KMS-11 (cell line): ENCODE data around the gene IL21.
A peak's percentile ranks its signal among the peaks of the same experiment; 100 is the strongest.

Experiments
- H2AFZ ChIP-seq: fragments of 200-600 bp; sonication (generic); 2 replicates; pipeline ENCODE4 v1.6.1; 2016; ENCODE audit warnings: antibody characterized with exemption, mixed run types, low read depth
- H3K27ac ChIP-seq: fragments of 200-600 bp; sonication (generic); 2 replicates; pipeline ENCODE4 v1.6.1; 2016; ENCODE audit warnings: mild to moderate bottlenecking, mixed run types
- H3K27me3 ChIP-seq: fragments of 200-600 bp; sonication (generic); 2 replicates; pipeline ENCODE4 v1.6.1; 2017; ENCODE audit warnings: mild to moderate bottlenecking, low read depth, mixed run types, moderate library complexity; ENCODE audit not compliant: insufficient read depth
- H3K36me3 ChIP-seq: fragments of 200-600 bp; sonication (generic); 2 replicates; pipeline ENCODE4 v1.6.1; 2017; ENCODE audit warnings: mild to moderate bottlenecking, mixed run types; ENCODE audit not compliant: insufficient read depth
- H3K4me1 ChIP-seq: fragments of 200-600 bp; sonication (generic); 2 replicates; pipeline ENCODE4 v1.6.1; 2016; ENCODE audit warnings: mild to moderate bottlenecking, low read depth, mixed run types; ENCODE audit not compliant: poor library complexity, severe bottlenecking
- H3K4me2 ChIP-seq: fragments of 200-600 bp; sonication (generic); 2 replicates; pipeline ENCODE4 v1.7.0; 2016; ENCODE audit warnings: mild to moderate bottlenecking, mixed run types
- H3K4me3 ChIP-seq: fragments of 200-600 bp; sonication (generic); IDR thresholded peaks from 2 replicates; pipeline ENCODE4 v1.6.1; 2017; ENCODE audit warnings: low read depth, low read length, mixed read lengths; ENCODE audit not compliant: insufficient read depth
- H3K79me2 ChIP-seq: fragments of 200-600 bp; sonication (generic); 2 replicates; pipeline ENCODE4 v1.6.1; 2016; ENCODE audit warnings: low read depth, mixed run types; ENCODE audit not compliant: insufficient read depth
- H3K9ac ChIP-seq: fragments of 200-600 bp; sonication (generic); 2 replicates; pipeline ENCODE4 v1.6.1; 2016; ENCODE audit warnings: mild to moderate bottlenecking, mixed run types
- H4K20me1 ChIP-seq: fragments of 200-600 bp; sonication (generic); 2 replicates; pipeline ENCODE4 v1.6.1; 2016; ENCODE audit warnings: mild to moderate bottlenecking, mixed run types; ENCODE audit not compliant: insufficient read depth
- CTCF ChIP-seq: fragments of 200-600 bp; sonication (generic); conservative IDR thresholded peaks from 2 replicates; pipeline ENCODE4 v1.6.1; 2017; ENCODE audit warnings: low read depth, mild to moderate bottlenecking, antibody characterized with exemption, low read length, moderate library complexity, mixed read lengths

Gene IL21

GRCh38 chr4:122584519-122584918 is 36.3 kb downstream of the IL21 start:
- Histone ChIP-seq H3K27me3 (no peaks in the 10 kb centered on the region), H3K4me3 (no peak overlapping the region), H3K4me1 (peaks cover 43% of the 10 kb centered on the region), H3K9ac (no peak overlapping the region), H3K4me2 (peak overlapping the region; percentile 81), H3K36me3 (no peaks in the 10 kb centered on the region), H2AFZ (peak overlapping the region; percentile 55), H3K27ac (peak overlapping the region; percentile 50), H3K79me2 (no peaks in the 10 kb centered on the region), H4K20me1 (no peaks in the 10 kb centered on the region)
- TF ChIP-seq CTCF, result no peak

- H3K79me2 ChIP-seq, result no peaks in the 10 kb centered on the region
- no peaks in the 10 kb centered on the region for H4K20me1 ChIP-seq
- no peaks in the 10 kb centered on the region for H3K27me3 ChIP-seq
- no peak for TF ChIP-seq CTCF
- H3K4me2 ChIP-seq, result peak overlapping the region; percentile 81
- peak overlapping the region; percentile 50 for H3K27ac ChIP-seq
- no peaks in the 10 kb centered on the region for H3K36me3 ChIP-seq
- peak overlapping the region; percentile 55 for H2AFZ ChIP-seq
- peaks cover 49% of the 10 kb centered on the region for H3K4me1 ChIP-seq
- H3K4me3 ChIP-seq, result no peak overlapping the region
- H3K9ac ChIP-seq, result peak overlapping the region; percentile 2; the same call in 1 of the 2 replicates
These were observed 37.0 kb downstream of the IL21 start for GRCh38 chr4:122583906-122584305.

- Histone ChIP-seq H2AFZ (peak overlapping the region; percentile 55), H3K27me3 (no peaks in the 10 kb centered on the region), H4K20me1 (no peaks in the 10 kb centered on the region), H3K4me3 (no peak overlapping the region), H3K79me2 (no peaks in the 10 kb centered on the region), H3K27ac (peak overlapping the region; percentile 85), H3K9ac (peak overlapping the region; percentile 51), H3K4me1 (peaks cover 37% of the 10 kb centered on the region), H3K4me2 (peak overlapping the region; percentile 82), H3K36me3 (no peaks in the 10 kb centered on the region)
- TF ChIP-seq CTCF, result peak; percentile 74
These were observed 42.8 kb downstream of the IL21 start for GRCh38 chr4:122577808-122578781.

GRCh38 chr4:122577189-122577553 is 43.7 kb downstream of the IL21 start:
- H3K4me2 ChIP-seq, result peak overlapping the region; percentile 82
- H3K9ac ChIP-seq, result no peak overlapping the region
- peak; percentile 24; the same call in 1 of the 2 replicates for TF ChIP-seq CTCF
- no peak overlapping the region for H3K4me3 ChIP-seq
- H3K36me3 ChIP-seq, result no peaks in the 10 kb centered on the region
- H3K79me2 ChIP-seq, result no peaks in the 10 kb centered on the region
- no peak overlapping the region for H2AFZ ChIP-seq
- peaks cover 29% of the 10 kb centered on the region for H3K4me1 ChIP-seq
- H4K20me1 ChIP-seq, result no peaks in the 10 kb centered on the region
- H3K27ac ChIP-seq, result no peak overlapping the region
- H3K27me3 ChIP-seq, result no peaks in the 10 kb centered on the region
